Measurements from ENCODE around the gene IL1RAPL1.

- TF ChIP-seq ZNF8 (CRISPR knock-in tag; IDR thresholded peaks at IDR 0.05) (no peak), ZFP30 (CRISPR knock-in tag; IDR thresholded peaks at IDR 0.05) (no peak), GLIS3 (CRISPR knock-in tag; IDR thresholded peaks at IDR 0.05) (no peak), TOX (CRISPR knock-in tag; IDR thresholded peaks at IDR 0.05; ENCODE audit: borderline replicate concordance) (no peak), PATZ1 (CRISPR knock-in tag; IDR thresholded peaks at IDR 0.05; ENCODE audit: borderline replicate concordance) (no peak), OSR1 (CRISPR knock-in tag; IDR thresholded peaks at IDR 0.05) (no peak), ARNTL (CRISPR knock-in tag; IDR thresholded peaks at IDR 0.05; ENCODE audit: borderline replicate concordance, low read depth) (no peak), ZNF70 (CRISPR knock-in tag; IDR thresholded peaks at IDR 0.05) (no peak), BACH2 (CRISPR knock-in tag; IDR thresholded peaks at IDR 0.05; ENCODE audit: borderline replicate concordance) (no peak)
These were observed 848.1 kb downstream of the IL1RAPL1 start for GRCh38 chrX:29435396-29435795.

All from SK-N-SH treated with all-trans-retinoic acid at 6 μM for 48 hours (cell line).